ENCODE results near the gene KAT14.
"Not testable (repeated sequence)": the region's sequence is repeated elsewhere in the genome, so short reads cannot be mapped to it uniquely, and the experiment has no call there.

The KAT14 gene

GRCh38 chr20:18154342-18154741 lies 16.7 kb downstream of the KAT14 start:
- DNase-seq (ENCODE audit: low read depth in 2 of 2), result no peak

- DNase-seq (ENCODE audit: low read depth in 2 of 2), result no peak
Measured at GRCh38 chr20:18156045-18156444, 18.4 kb downstream of the KAT14 start.

GRCh38 chr20:18164356-18164755 lies 26.7 kb downstream of the KAT14 start:
- DNase-seq (ENCODE audit: low read depth in 2 of 2), result no peak

DNA sequence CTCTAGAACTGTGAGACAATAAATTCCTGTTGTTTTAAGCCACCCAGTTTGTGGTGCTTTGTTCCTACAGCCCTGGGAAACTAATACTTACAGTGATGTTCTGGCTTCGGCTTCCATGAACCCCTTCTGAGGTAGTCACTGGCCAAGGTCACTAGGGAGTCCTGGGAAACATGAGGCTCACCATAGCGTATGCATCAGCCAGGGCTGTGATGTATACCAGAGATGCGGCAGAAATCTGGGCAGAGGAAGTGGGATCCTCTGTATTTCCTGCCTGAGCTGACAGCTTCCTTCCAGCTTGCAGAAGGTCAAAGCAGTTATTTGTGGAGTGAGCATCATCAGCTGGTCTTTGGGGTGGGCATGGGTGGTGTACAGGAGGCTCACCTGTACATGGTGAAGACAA lies 27.9 kb downstream of the KAT14 start:
- no peak for DNase-seq (ENCODE audit: low read depth in 2 of 2)

GRCh38 chr20:18166241-18166881 lies 28.7 kb downstream of the KAT14 start:
- DNase-seq (ENCODE audit: low read depth in 2 of 2), result no peak

GRCh38 chr20:18166950-18167349 lies 29.3 kb downstream of the KAT14 start:
- no peak for DNase-seq (ENCODE audit: low read depth in 2 of 2)

- DNase-seq (ENCODE audit: low read depth in 2 of 2), result no peak
Measured at GRCh38 chr20:18172379-18172778, 34.7 kb downstream of the KAT14 start.

GRCh38 chr20:18174906-18175683 lies 37.4 kb downstream of the KAT14 start:
- no peak for DNase-seq (ENCODE audit: low read depth in 2 of 2)

DNA sequence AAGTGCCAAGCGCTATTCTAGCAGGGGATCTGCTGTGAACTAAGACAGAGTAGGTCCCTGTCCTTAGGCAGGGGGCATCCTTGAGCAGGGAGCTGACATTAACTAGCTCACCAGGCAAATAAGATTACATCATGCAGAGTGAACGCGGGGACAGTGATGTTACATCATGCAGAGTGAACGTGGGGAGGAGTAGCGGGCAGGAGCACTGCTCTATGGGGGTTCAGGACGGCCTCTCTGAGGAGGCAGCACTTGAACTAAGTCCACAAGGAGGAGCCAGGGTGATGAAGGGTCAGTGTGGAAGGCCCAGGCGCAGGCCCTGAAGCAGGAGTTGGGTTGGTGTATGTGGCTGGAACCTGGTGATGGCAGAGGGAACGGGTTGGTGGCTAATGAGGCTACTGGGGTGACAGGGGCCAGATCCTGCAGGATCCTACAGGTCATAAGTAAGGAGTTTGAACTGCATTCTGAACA lies 38.7 kb downstream of the KAT14 start:
- DNase-seq (ENCODE audit: low read depth in 2 of 2), result no peak

- DNase-seq (ENCODE audit: low read depth in 2 of 2), result not testable (repeated sequence)
Measured at GRCh38 chr20:18180366-18180765, 42.7 kb downstream of the KAT14 start.

DNA sequence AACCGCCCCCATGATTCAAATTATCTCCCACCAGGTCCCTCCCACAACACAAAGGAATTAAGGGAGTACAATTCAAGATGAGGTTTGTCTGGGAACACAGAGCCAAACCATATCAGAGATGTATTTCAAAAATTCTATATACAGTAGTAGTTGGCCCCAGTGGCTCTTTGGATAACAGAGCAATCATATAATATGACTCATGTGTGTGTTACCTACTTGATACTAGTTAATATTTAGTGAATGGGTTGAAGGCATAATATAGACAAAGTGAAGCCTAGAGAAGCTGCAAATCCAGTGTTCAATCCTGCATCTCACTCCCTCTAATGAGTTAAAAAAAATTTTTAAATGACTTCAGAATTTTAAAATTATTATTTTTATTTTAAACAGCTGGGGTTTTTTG lies 43.2 kb downstream of the KAT14 start:
- no peak for DNase-seq (ENCODE audit: low read depth in 2 of 2)

DNA sequence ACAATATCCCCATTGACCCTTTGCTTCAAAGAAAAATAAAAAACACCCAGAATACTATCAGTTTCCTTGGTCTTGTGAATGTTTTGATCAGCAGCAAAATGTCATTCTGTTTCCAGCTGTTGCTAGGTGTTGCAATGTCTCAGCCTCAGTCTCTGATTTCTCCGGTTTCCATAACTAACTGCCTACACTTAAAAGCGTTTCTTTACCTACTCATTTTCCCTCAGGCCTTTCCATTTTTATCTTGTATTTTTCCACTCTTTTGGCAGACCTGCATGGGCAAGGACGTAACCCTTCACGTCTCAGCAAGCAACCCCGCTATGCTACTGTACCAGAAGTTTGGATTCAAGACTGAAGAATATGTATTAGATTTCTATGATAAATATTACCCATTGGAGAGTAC lies 49.4 kb downstream of the KAT14 start:
- no peak for DNase-seq (ENCODE audit: low read depth in 2 of 2)

- DNase-seq (ENCODE audit: low read depth in 2 of 2), result no peak
Measured at GRCh38 chr20:18188434-18188833, 50.8 kb downstream of the KAT14 start.

- no peak for DNase-seq (ENCODE audit: low read depth in 2 of 2)
Measured at GRCh38 chr20:18190338-18191233, 52.9 kb downstream of the KAT14 start.

DNA sequence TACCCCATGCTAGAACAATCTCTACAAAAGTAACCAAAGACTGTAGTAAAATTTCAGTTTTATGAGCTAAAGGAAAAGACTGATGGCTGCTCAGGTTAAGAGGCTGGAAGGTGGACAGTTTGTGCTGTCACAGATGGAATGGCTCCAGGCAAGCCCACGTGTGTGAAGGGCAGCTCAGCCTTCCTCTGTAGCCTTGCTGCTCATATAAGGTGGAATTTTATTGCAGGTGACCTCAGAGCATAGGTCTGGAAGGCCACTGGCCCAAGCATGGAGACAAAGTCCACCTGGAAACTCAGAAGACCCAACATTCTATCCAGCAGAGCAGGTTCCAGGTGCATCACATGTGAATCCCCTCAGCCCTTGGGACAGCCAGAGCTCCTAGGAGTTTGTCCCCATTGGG lies 53.6 kb downstream of the KAT14 start:
- DNase-seq (ENCODE audit: low read depth in 2 of 2), result no peak

- not testable (repeated sequence) for DNase-seq (ENCODE audit: low read depth in 2 of 2)
Measured at GRCh38 chr20:18194461-18194860, 56.8 kb downstream of the KAT14 start.

DNA sequence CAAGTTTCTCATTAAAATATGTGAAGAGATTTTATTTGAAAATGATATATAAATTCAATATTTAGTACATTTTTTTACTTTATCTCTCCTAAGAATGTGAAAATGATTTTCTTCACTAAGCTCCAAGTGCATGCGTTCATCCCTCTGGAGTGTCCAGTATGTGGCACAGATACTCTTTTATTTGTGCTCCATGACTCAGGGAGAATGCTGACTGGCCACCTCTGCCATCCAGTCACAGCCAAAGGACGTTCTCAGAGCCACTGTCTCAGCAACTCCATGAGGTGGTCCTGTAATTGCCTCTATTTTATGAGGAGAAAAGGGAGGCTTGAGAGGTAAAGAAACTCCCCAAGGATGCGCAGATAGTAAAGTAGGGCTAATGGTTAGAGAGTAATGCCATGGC lies 58.3 kb downstream of the KAT14 start:
- DNase-seq (ENCODE audit: low read depth in 2 of 2), result no peak

DNA sequence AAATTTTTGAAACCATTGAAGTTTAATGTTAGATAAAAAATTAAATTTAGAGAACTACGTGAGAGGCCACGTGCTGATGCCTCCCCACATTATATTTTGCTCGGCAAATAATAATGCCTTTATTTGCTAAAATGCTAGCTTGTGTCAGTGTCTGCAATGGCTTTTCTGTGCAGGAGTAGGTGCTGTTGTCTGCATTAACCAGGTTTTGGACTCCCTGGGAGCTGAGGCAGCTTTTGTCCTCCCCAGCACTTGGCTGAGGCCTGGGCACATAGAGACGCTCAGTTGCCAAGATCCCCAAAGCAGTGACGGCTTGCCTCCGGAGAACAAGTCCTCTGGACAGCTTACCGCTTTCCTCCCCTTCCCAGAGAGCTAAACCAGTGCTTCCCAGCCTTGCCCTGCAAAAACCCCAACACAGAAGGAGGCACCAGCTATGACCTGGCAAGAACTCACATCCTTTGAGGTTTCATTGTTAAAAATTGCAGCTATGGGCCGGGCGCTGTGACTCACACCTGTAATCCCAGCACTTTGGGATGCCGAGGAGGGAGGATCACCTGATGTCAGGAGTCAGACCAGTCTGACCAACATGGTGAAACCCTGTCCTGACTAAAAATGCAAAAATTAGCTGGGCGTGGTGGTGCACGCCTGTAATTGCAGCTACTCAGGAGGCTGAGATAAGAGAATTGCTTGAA lies 59.9 kb downstream of the KAT14 start:
- DNase-seq (ENCODE audit: low read depth in 2 of 2), result no peak

DNA sequence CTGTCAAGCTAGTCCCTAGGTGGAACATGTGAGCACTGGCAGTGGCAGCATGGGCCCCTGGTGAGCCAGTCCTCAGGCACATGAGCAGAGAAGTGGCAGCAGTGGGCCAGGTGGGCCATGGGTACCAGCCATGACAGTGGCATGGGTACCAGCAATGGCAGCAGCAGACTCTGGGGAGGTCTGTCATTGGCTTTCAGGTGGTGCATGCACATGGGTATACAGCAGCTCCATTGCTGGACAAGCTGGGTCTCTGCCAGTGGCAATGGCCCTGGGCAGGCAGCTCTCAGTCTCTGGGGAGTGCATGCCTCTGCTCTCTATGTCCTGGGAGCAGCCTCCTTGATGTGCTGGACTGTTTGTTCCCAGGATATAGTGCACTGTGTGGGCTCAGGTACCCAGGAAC lies 65.3 kb downstream of the KAT14 start:
- no peak for DNase-seq (ENCODE audit: low read depth in 2 of 2)

DNA sequence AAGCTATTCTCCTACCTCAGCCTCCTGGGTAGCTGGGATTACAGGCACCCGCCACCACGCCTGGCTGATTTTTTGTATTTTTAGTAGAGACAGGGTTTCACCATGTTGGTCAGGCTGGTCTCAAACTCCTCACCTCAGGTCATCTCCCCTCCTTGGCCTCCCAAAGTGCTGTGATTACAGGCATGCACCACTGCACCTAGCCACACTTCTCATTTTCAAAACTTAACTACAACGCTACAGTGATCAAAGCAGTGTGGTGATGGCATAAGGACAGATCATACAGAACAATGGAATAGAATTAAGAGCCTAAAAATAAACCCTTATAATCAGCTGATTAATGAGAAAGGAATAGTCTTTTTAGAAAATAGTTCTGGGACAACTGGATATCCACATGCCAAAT lies 66.0 kb downstream of the KAT14 start:
- not testable (repeated sequence) for DNase-seq (ENCODE audit: low read depth in 2 of 2)

GRCh38 chr20:18213002-18213401 lies 75.3 kb downstream of the KAT14 start:
- no peak for DNase-seq (ENCODE audit: low read depth in 2 of 2)

GRCh38 chr20:18215566-18215965 lies 77.9 kb downstream of the KAT14 start:
- DNase-seq (ENCODE audit: low read depth in 2 of 2), result no peak
